GM12891 (cell line): Measurements from ENCODE around the gene PUS10.
A peak's percentile ranks its signal among the peaks of the same experiment; 100 is the strongest.

Source experiments
- PAX5 ChIP-seq: IDR thresholded peaks from 2 replicates; pipeline ENCODE4 v1.6.1; 2011; ENCODE audit warnings: low read length, moderate library complexity, mild to moderate bottlenecking; ENCODE audit not compliant: insufficient read depth, severe bottlenecking
- POLR2A ChIP-seq: IDR thresholded peaks from 2 replicates; pipeline ENCODE4 v1.6.1; 2011; ENCODE audit warnings: low read depth, low read length, control low read depth
- POLR2AphosphoS5 ChIP-seq: IDR thresholded peaks from 2 replicates; pipeline ENCODE4 v1.6.1; 2011; ENCODE audit warnings: low read depth, low read length, control low read depth
- POU2F2 ChIP-seq: IDR thresholded peaks from 2 replicates; pipeline ENCODE4 v1.6.1; 2011; ENCODE audit warnings: low read depth, mild to moderate bottlenecking, control low read depth, low read length, moderate library complexity
- SPI1 ChIP-seq: IDR thresholded peaks from 2 replicates; pipeline ENCODE4 v1.6.1; 2011; ENCODE audit warnings: low read depth, low read length, control low read depth
- TAF1 ChIP-seq: IDR thresholded peaks from 2 replicates; pipeline ENCODE4 v1.6.1; 2011; ENCODE audit warnings: low read depth, low read length, control low read depth

DNA sequence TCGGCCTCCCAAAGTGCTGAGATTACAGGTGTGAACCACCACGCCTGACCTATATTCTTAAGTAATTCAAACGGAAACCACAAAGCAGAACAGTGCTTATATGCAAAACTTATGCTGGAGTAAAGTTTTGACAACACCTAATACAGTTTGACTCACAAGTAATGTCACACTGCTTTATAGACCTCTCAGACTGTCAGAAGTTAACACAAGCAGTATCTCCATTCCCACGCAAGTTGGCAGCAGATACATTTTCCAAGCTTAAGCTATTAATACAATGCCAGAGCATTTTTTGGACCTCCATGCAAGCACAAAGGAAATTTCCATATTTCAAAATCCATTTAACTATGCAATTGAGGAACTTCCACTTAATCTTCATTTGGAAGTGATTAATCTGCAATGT is 26.6 kb upstream of the PUS10 start:
- TF ChIP-seq POLR2A, result no peak
- no peak for TF ChIP-seq TAF1
- TF ChIP-seq SPI1, result peak; percentile 49; the same call in 1 of the 2 replicates
- TF ChIP-seq POLR2AphosphoS5, result no peak
- TF ChIP-seq PAX5, result no peak
- TF ChIP-seq POU2F2, result peak; percentile 61; the same call in 1 of the 2 replicates
